ENCODE results near the gene MAP1S. TPM values are rescaled to one million over a fixed set of nuclear protein-coding genes. Genes with fewer than 3 reads are reported as not detected.

MAP1S gene
- total and polyA plus RNA-seq, 2 of the 8 experiments (the other 6 are each of a cell fraction or from before 2014, with no cell fraction given): 66.7 to 115 TPM

GRCh38 chr19:17686023-17686521 lies 33.2 kb upstream of the MAP1S start:
- peak overlapping the region; percentile 93 for H3K18ac ChIP-seq (ENCODE audit: extremely low read depth, low read length)
- POLR2A ChIA-PET (ENCODE audit: partially characterized antibody): interaction anchor here (0.9 to 1.6 kb wide), 3 partner anchors 8 to 62 kb away, joined by 3 to 11 read pairs (median 4); partner anchors contain the start of gene MAP1S
- FAIRE-seq (no peak), DNase-seq (ENCODE audit: low read depth in 1 of 2, low spot score in 2 of 2) (no peak)
- peak overlapping the region; percentile 77 for H4K5ac ChIP-seq (ENCODE audit: insufficient read length, low read depth, low read length)
- TF ChIP-seq MAX (IDR thresholded peaks at IDR 0.05): no peak
- TF ChIP-seq KDM1A (IDR thresholded peaks at IDR 0.05; ENCODE audit: borderline replicate concordance, low read length): no peak
- no peak for TF ChIP-seq POU5F1 (IDR thresholded peaks at IDR 0.05; ENCODE audit: low read depth, low read length)
- no peak for TF ChIP-seq CREB1 (IDR thresholded peaks at IDR 0.05)
- H3K23ac ChIP-seq (ENCODE audit: insufficient read length): no peak overlapping the region
- peak overlapping the region; percentile 71 for H3K56ac ChIP-seq (replicated peaks; ENCODE audit: insufficient read length, low read depth, low read length)
- peak overlapping the region; percentile 92 for H4K91ac ChIP-seq (replicated peaks; ENCODE audit: insufficient read length, low read length)
- peak overlapping the region; percentile 99 for H2BK5ac ChIP-seq (ENCODE audit: low read depth, low read length)
- H3K4me3 ChIP-seq (ENCODE audit: extremely low read depth in 1 of 4, insufficient read depth in 2 of 4, low read depth in 3 of 4, low read length in 4 of 4): peak overlapping the region; percentile 52 to 97 (median 64)
- H3K79me2 ChIP-seq (ENCODE audit: control insufficient read depth in 1 of 2, insufficient read depth in 2 of 2, low read length in 2 of 2): peaks cover 14 to 46% of the 10 kb centered on the region in 2 experiments
- H3K27me3 ChIP-seq (replicated peaks in 1 of 4; ENCODE audit: control insufficient read depth in 3 of 4, extremely low read depth in 1 of 4, insufficient read depth in 3 of 4, low read length in 3 of 4): no peaks in the 10 kb centered on the region
- peaks cover 15% of the 10 kb centered on the region for H3K23me2 ChIP-seq (ENCODE audit: low read depth, low read length)
- no peaks in the 10 kb centered on the region for H3K9me3 ChIP-seq (ENCODE audit: insufficient read depth in 2 of 2, low read depth in 1 of 2, low read length in 1 of 2)
- no peak overlapping the region for H2AK5ac ChIP-seq (ENCODE audit: low read depth, low read length)
- peak overlapping the region; percentile 3; the same call in 1 of the 2 replicates for H4K8ac ChIP-seq (ENCODE audit: extremely low read depth, insufficient read depth, low read length)
- 0 out of 7 replicates have a peak overlapping the region, but pooled peaks of 1 of the 4 experiments have one; percentile 25 for H3K9ac ChIP-seq (replicated peaks in 1 of 4; ENCODE audit: extremely low read depth in 1 of 4, low read depth in 3 of 4, low read length in 3 of 4)
- H2BK12ac ChIP-seq (ENCODE audit: low read depth, low read length): peak overlapping the region; percentile 51; the same call in 1 of the 2 replicates
- CTCF ChIA-PET (ENCODE audit: partially characterized antibody): interaction anchor here (1.1 kb wide), 1 partner anchor 33 kb away, joined by 3 read pairs; the partner anchor contains the start of gene MAP1S
- H2BK20ac ChIP-seq (ENCODE audit: low read length): peak overlapping the region; percentile 90; the same call in 1 of the 2 replicates
- peak overlapping the region; percentile 90 for H3K4me2 ChIP-seq (ENCODE audit: insufficient read depth in 1 of 2, low read depth in 2 of 2, low read length in 2 of 2)
- peaks cover 9 to 19% of the 10 kb centered on the region in 2 experiments for H4K20me1 ChIP-seq (replicated peaks in 1 of 2; ENCODE audit: control insufficient read depth in 1 of 2, insufficient read depth in 2 of 2, low read length in 2 of 2)
- H2AFZ ChIP-seq (ENCODE audit: low read length): no peak overlapping the region
- no peak overlapping the region for H3K14ac ChIP-seq (ENCODE audit: insufficient read length)
- no peaks in the 10 kb centered on the region for H3K36me3 ChIP-seq (ENCODE audit: control insufficient read depth in 2 of 4, insufficient read depth in 4 of 4, low read length in 3 of 4)
- 0% methylated on average over 1 of the region's 12 CpGs; no CpG with 5 or more reads in 1 of the 2 experiments for WGBS, 2 experiments (ENCODE audit: extremely low coverage in 1 of 2, insufficient coverage in 1 of 2, insufficient read length in 1 of 2, insufficient replicate concordance in 2 of 2, low coverage in 1 of 2, low lambda C conversion rate in 2 of 2, missing lambda C conversion rate in 1 of 2)
- peak overlapping the region; percentile 13 for H3K4ac ChIP-seq (replicated peaks; ENCODE audit: insufficient read length, low read depth, low read length)
- H2BK120ac ChIP-seq (replicated peaks; ENCODE audit: low read depth, low read length): peak overlapping the region; percentile 35
- H3K79me1 ChIP-seq (ENCODE audit: low read depth, low read length): peaks cover 14% of the 10 kb centered on the region
- peak overlapping the region; percentile 97 for H2BK15ac ChIP-seq (ENCODE audit: low read length)
- peak overlapping the region; percentile 79 for H3K27ac ChIP-seq (ENCODE audit: low read depth, low read length)
- peaks cover 5 to 15% (median 11%) of the 10 kb centered on the region in 4 experiments for H3K4me1 ChIP-seq (replicated peaks in 1 of 4; ENCODE audit: control insufficient read depth in 3 of 4, insufficient read depth in 4 of 4, low read length in 3 of 4)
